K562 (cell line): ENCODE measurements around the gene ABCC9. TPM values are rescaled to one million over a fixed set of nuclear protein-coding genes. Genes with fewer than 3 reads are reported as not detected.

Source experiments
- ATAC-seq: fragments of 200-7000 bp; cut with Tn5 transposase; 3 replicates; pipeline ENCODE4 v1.9.1; 2020; ENCODE audit warnings: moderate library complexity
- BruUV-seq: library from RNA; stranded (reverse); fragments of 400-500 nt; replicated peaks from 2 replicates; lab custom pipeline; 2021; lab: Mats Ljungman, UMichigan
- CTCF ChIA-PET: fragments of 300-600 bp; formaldehyde crosslinking; extraction: SDS; loops from one replicate; lab custom pipeline; 2021; ENCODE audit warnings: low intra/inter-chr PET ratio; lab: Yijun Ruan, JAX
- POLR2A ChIA-PET: fragments of 300-600, 350-650 bp; sonication (Branson Sonifier 250); formaldehyde crosslinking; extraction: SDS; loops from one replicate; lab custom pipeline; 2021; ENCODE audit warnings: antibody characterized with exemption, inconsistent platforms; lab: Yijun Ruan, JAX
- DNase-seq, 4 experiments: peaks; one replicate each; pipeline versions ENCODE4 v3.0.0 to v3.0.0-alpha.2; 2011 to 2018; ENCODE audit warnings: low spot score in 3 of 4, mixed read lengths in 3 of 4; ENCODE audit errors: extremely low read depth in 1 of 4
- FAIRE-seq: peaks from 2 replicates; lab custom pipeline; 2011; peaks lifted over from hg19 to GRCh38; lab: Jason Lieb, UNC
- H2AFZ ChIP-seq: 2 replicates; pipeline ENCODE4 v1.6.0; 2011; ENCODE audit warnings: low read depth, low read length, control low read depth, inconsistent platforms
- H3K27ac ChIP-seq: fragments of 200-600 bp; 3 replicates; pipeline ENCODE4 v1.8.0; 2011; ENCODE audit warnings: low read depth, mild to moderate bottlenecking, control low read depth, inconsistent platforms, low read length, moderate library complexity, mixed read lengths; ENCODE audit errors: extremely low read depth
- H3K27me3 ChIP-seq, 2 experiments: fragments of 300-600 bp in 1 of 2; 2 replicates in 1 of 2; 3 replicates in 1 of 2; pipeline versions ENCODE4 v1.6.0 to v1.8.0; 2011; ENCODE audit warnings: inconsistent platforms in 2 of 2, low read length in 2 of 2, mild to moderate bottlenecking in 1 of 2, mixed read lengths in 1 of 2, moderate library complexity in 1 of 2; ENCODE audit not compliant: control insufficient read depth in 2 of 2, insufficient read depth in 2 of 2
- H3K36me3 ChIP-seq: fragments of 300-600 bp; 3 replicates; pipeline ENCODE4 v1.8.0; 2011; ENCODE audit warnings: mild to moderate bottlenecking, low read length, inconsistent platforms; ENCODE audit not compliant: control insufficient read depth, insufficient read depth
- H3K4me1 ChIP-seq, 2 experiments: fragments of 200-600 bp in 1 of 2; replicated peaks in 1 of 2; 2 replicates in 1 of 2; 3 replicates in 1 of 2; pipeline versions ENCODE4 v1.5.1 to v1.8.0; 2011; ENCODE audit warnings: inconsistent platforms in 2 of 2, low read length in 2 of 2, mild to moderate bottlenecking in 1 of 2, mixed read lengths in 1 of 2, moderate library complexity in 1 of 2; ENCODE audit not compliant: control insufficient read depth in 2 of 2, insufficient read depth in 2 of 2
- H3K4me2 ChIP-seq: 2 replicates; pipeline ENCODE4 v1.6.1; 2011; ENCODE audit warnings: low read length, control low read depth, inconsistent platforms, mixed read lengths; ENCODE audit not compliant: insufficient read depth
- H3K4me3 ChIP-seq: fragments of 200-600 bp; sonication (generic), shearing (Covaris generic); 2 replicates; pipeline ENCODE4 v1.5.1; 2016; ENCODE audit warnings: control low read depth, inconsistent platforms
- H3K79me2 ChIP-seq: fragments of 200-600 bp; 3 replicates; pipeline ENCODE4 v1.8.0; 2011; ENCODE audit warnings: low read length, inconsistent platforms; ENCODE audit not compliant: control insufficient read depth, insufficient read depth
- H3K9ac ChIP-seq, 2 experiments: 2 replicates each; pipeline versions ENCODE4 v1.6.0 to v1.6.1; 2011; ENCODE audit warnings: low read depth in 2 of 2, low read length in 2 of 2, control low read depth in 1 of 2, inconsistent platforms in 1 of 2, mild to moderate bottlenecking in 1 of 2, mixed read lengths in 1 of 2; ENCODE audit not compliant: insufficient read depth in 1 of 2
- H3K9me1 ChIP-seq: one replicate; pipeline ENCODE4 v1.6.0; 2011; ENCODE audit warnings: inconsistent platforms, mild to moderate bottlenecking, low read length, moderate library complexity; ENCODE audit not compliant: control insufficient read depth, insufficient read depth
- H3K9me3 ChIP-seq: replicated peaks from 2 replicates; pipeline ENCODE4 v1.5.1; 2011; ENCODE audit warnings: low read depth, low read length, inconsistent platforms; ENCODE audit not compliant: control insufficient read depth, insufficient read depth
- H4K20me1 ChIP-seq: replicated peaks from 2 replicates; pipeline ENCODE4 v1.6.1; 2011; ENCODE audit warnings: low read length, inconsistent platforms, mixed read lengths; ENCODE audit not compliant: control insufficient read depth, insufficient read depth
- DPF2 ChIP-seq: fragments of 450-650 bp; IDR thresholded peaks from 2 replicates; pipeline ENCODE4 v1.6.1; 2016
- EP300 ChIP-seq: IDR thresholded peaks from 2 replicates; pipeline ENCODE4 v1.6.1; 2012; ENCODE audit warnings: low read length, improper control_type of control experiment
- HDAC3 ChIP-seq: fragments of 450-650 bp; IDR thresholded peaks from 2 replicates; pipeline ENCODE4 v1.6.1; 2018; ENCODE audit warnings: borderline replicate concordance, mild to moderate bottlenecking, moderate library complexity; ENCODE audit not compliant: partially characterized antibody
- JUND ChIP-seq, 2 experiments: IDR thresholded peaks; 2 replicates in 1 of 2; 3 replicates in 1 of 2; pipeline ENCODE4 v1.6.1; 2011; ENCODE audit warnings: borderline replicate concordance in 2 of 2, low read depth in 2 of 2, low read length in 2 of 2, improper control_type of control experiment in 1 of 2, missing biosample characterization in 1 of 2, missing genetic modification characterization in 1 of 2, missing genetic modification reagents in 1 of 2
- SMARCC2 ChIP-seq: fragments of 450-650 bp; IDR thresholded peaks from 2 replicates; pipeline ENCODE4 v1.6.1; 2017; ENCODE audit warnings: antibody characterized with exemption, moderate library complexity, mild to moderate bottlenecking, low read depth
- SOX6 ChIP-seq: fragments of 450-650 bp; IDR thresholded peaks from 2 replicates; pipeline ENCODE4 v1.6.1; 2014; ENCODE audit warnings: mild to moderate bottlenecking
- SUPT5H ChIP-seq: fragments of 450-650 bp; IDR thresholded peaks from 2 replicates; pipeline ENCODE4 v1.6.1; 2016
- ZNF165 ChIP-seq: fragments of 250-450 bp; sonication (Bioruptor Pico); IDR thresholded peaks from 2 replicates; pipeline ENCODE4 v1.4.0; 2020; ENCODE audit warnings: borderline replicate concordance
- WGBS: fragments of 100-300 bp; shearing (Covaris generic); methylation state at CpG from one replicate; pipeline ENCODE4 v1.1.6; 2016; ENCODE audit warnings: low coverage, mixed read lengths; ENCODE audit not compliant: insufficient coverage; ENCODE audit errors: missing lambda C conversion rate; 5-methylcytosine and 5-hydroxymethylcytosine counted together
- in situ Hi-C: fragments of 300-500 bp; cut with MboI; formaldehyde crosslinking; loops from 4 replicates; pipeline ENCODE4 v1.15.0; 2018; ENCODE audit warnings: inconsistent platforms, mixed read lengths
- intact Hi-C: fragments of 100-400 bp; cut with micrococcal nuclease; formaldehyde crosslinking; loops from 2 replicates; pipeline ENCODE4 v1.14.2; 2022
- polyA plus RNA-seq, 8 experiments: library from polyadenylated mRNA; depleted of rRNA in 4 of 8; stranded (reverse) in 5 of 8; unstranded in 3 of 8; fragments of >200 nt; fragmentation: Nextera tagmentation in 2 of 8; fragmentation: Illumina TruSeq in 1 of 8; extraction: Ambion mirVana in 2 of 8; extraction: Trizol in 1 of 8; gene quantifications; 2 replicates each; pipeline versions ENCODE4 v1.2.1 to v1.2.3, GENCODE V29; 2011 to 2014; ENCODE audit warnings: inconsistent platforms in 1 of 8, missing spikeins in 1 of 8
- total RNA-seq, 7 experiments: library from RNA; depleted of rRNA in 6 of 7; stranded (reverse); fragments of >200 nt in 6 of 7; fragmentation: Illumina TruSeq in 2 of 7; extraction: Trizol in 2 of 7; gene quantifications; 2 replicates each; pipeline versions ENCODE4 v1.2.1 to v1.2.3, GENCODE V29; 2011 to 2021; ENCODE audit warnings: low replicate concordance in 1 of 7
- TF ChIP-seq, protein P1 (sequence below), 3 experiments: fragments of 200-800 bp in 1 of 3; sonication (Bioruptor generic) in 1 of 3; sonication (generic) in 1 of 3; formaldehyde crosslinking in 1 of 3; IDR thresholded peaks; 2 replicates each; pipeline versions ENCODE4 v1.6.1 to v1.8.0; 2016 to 2022; ENCODE audit warnings: mild to moderate bottlenecking in 2 of 3, missing compliant biosample characterization in 2 of 3, missing genetic modification characterization in 2 of 3, missing genetic modification reagents in 1 of 3

ABCC9 gene
- total and polyA plus RNA-seq, 9 of the 15 experiments (the other 6 are each of a cell fraction or from before 2014, with no cell fraction given) = 0.05 to 0.40 (median 0.18) TPM

DNA sequence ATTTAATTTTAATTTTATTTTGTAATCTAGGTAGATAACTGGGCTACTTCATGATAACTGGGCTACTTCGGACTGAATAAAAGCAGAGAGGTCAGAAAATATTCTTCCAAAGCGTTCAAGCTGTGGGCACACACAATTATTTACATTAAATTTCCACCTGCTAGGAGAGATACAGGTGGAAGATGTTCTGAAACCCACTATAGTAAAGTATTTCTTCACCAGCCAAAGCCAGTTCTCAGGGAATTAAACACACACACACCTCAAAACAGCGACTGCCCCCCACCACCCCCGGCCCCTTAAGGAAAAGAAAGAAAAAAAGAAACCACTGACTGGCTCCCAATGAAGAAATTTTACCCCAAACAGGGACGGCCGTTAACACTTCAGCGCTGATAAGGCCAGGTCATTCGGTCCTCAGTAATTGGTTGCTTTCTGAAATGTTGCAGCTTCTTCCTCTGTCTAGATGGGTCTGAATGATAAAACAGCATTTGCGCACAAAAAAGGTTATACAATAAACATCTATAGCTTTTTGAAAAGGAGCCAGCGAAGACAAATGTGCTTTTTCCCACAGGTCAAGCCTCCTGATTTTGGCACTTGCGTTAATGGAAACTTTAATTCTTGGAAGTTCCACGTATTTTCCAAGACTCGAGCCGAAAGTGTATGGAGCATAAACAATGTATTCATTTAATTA is 165.9 kb downstream of the ABCC9 start:
- H3K4me2 ChIP-seq = peak overlapping the region; percentile 43
- intact Hi-C loops (no loop called here), in situ Hi-C loops (no loop called here)
- FAIRE-seq (peak; percentile 64), ATAC-seq (peak; percentile 69), DNase-seq (peak in 2 of 4 experiments; percentile 27 to 51)
- BruUV-seq = TSS peak; percentile 72
- no peaks in the 10 kb centered on the region for H3K9me1 ChIP-seq
- no peaks in the 10 kb centered on the region for H4K20me1 ChIP-seq
- H3K9me3 ChIP-seq = no peaks in the 10 kb centered on the region
- peak overlapping the region in 1 of 2 experiments; percentile 63; a peak in 3 of 4 replicates for H3K9ac ChIP-seq
- 3% methylated on average over 13 of the region's 14 CpGs for WGBS
- ChIA-PET POLR2A (interaction anchor here (0.7 to 1.3 kb wide), 4 partner anchors 9 to 390 kb away, joined by 3 to 5 read pairs (median 3); no protein-coding TSS in a partner anchor), CTCF (no interaction called here)
- H3K36me3 ChIP-seq = no peaks in the 10 kb centered on the region; the same call in 2 of the 3 replicates
- H3K27ac ChIP-seq = peak overlapping the region; percentile 78
- H3K4me1 ChIP-seq = peaks cover 0 to 8% of the 10 kb centered on the region in 2 experiments; a peak in 3 of 5 replicates
- peaks cover 5% of the 10 kb centered on the region; the same call in 2 of the 3 replicates for H3K79me2 ChIP-seq
- TF ChIP-seq ZNF165 (CRISPR knock-in tag) (no peak), SUPT5H (no peak), EP300 (0 out of 2 replicates have a peak, but pooled peaks have one; percentile 17), SOX6 (peak; percentile 21; the same call in 1 of the 2 replicates), JUND (IDR thresholded peaks at IDR 0.05; ENCODE audit: borderline replicate concordance, low read depth, low read length) (no peak), JUND (tag; IDR thresholded peaks at IDR 0.05; ENCODE audit: borderline replicate concordance, low read depth, low read length) (0 out of 3 replicates have a peak, but pooled peaks have one; percentile 26), DPF2 (0 out of 2 replicates have a peak, but pooled peaks have one; percentile 25), SMARCC2 (no peak), HDAC3 (no peak)
- TF ChIP-seq, protein P1, sequence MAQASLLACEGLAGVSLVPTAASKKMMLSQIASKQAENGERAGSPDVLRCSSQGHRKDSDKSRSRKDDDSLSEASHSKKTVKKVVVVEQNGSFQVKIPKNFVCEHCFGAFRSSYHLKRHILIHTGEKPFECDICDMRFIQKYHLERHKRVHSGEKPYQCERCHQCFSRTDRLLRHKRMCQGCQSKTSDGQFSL (CRISPR knock-in tag; IDR thresholded peaks at IDR 0.05) = no peak
- TF ChIP-seq, protein P1 (tag; IDR thresholded peaks at IDR 0.05) = no peak; a peak in 1 of 4 replicates
- H3K4me3 ChIP-seq = peak overlapping the region; percentile 47
- no peaks in the 10 kb centered on the region; a peak in 1 of 5 replicates for H3K27me3 ChIP-seq
- H2AFZ ChIP-seq = peak overlapping the region; percentile 61
